ENCODE measurements around the gene EXT2.

- no peak for TF ChIP-seq CSDC2 (CRISPR knock-in tag; IDR thresholded peaks at IDR 0.05)
- no peak for TF ChIP-seq PATZ1 (CRISPR knock-in tag; IDR thresholded peaks at IDR 0.05; ENCODE audit: borderline replicate concordance)
- TF ChIP-seq TOX (CRISPR knock-in tag; IDR thresholded peaks at IDR 0.05; ENCODE audit: borderline replicate concordance): no peak
- no peak for TF ChIP-seq POU6F1 (CRISPR knock-in tag; IDR thresholded peaks at IDR 0.05; ENCODE audit: borderline replicate concordance, low read depth)
- TF ChIP-seq BACH2 (CRISPR knock-in tag; IDR thresholded peaks at IDR 0.05; ENCODE audit: borderline replicate concordance): no peak
- no peak for TF ChIP-seq TSHZ2 (CRISPR knock-in tag; IDR thresholded peaks at IDR 0.05)
These were observed 160.1 kb downstream of the EXT2 start for GRCh38 chr11:44255406-44256071.
